Germinal center (tissue), 1 donor: ENCODE data around the gene SLCO4A1.

Experiments used
- DNase-seq: peaks from one replicate; pipeline ENCODE4 v3.0.0; 2012; ENCODE audit warnings: mixed read lengths, low spot score

The SLCO4A1 gene

GRCh38 chr20:62685781-62686555 is 43.7 kb downstream of the SLCO4A1 start:
- no peak for DNase-seq

GRCh38 chr20:62686869-62687830 is 44.8 kb downstream of the SLCO4A1 start:
- no peak for DNase-seq

- DNase-seq = no peak
Measured at GRCh38 chr20:62688083-62688482, 45.8 kb downstream of the SLCO4A1 start.

DNA sequence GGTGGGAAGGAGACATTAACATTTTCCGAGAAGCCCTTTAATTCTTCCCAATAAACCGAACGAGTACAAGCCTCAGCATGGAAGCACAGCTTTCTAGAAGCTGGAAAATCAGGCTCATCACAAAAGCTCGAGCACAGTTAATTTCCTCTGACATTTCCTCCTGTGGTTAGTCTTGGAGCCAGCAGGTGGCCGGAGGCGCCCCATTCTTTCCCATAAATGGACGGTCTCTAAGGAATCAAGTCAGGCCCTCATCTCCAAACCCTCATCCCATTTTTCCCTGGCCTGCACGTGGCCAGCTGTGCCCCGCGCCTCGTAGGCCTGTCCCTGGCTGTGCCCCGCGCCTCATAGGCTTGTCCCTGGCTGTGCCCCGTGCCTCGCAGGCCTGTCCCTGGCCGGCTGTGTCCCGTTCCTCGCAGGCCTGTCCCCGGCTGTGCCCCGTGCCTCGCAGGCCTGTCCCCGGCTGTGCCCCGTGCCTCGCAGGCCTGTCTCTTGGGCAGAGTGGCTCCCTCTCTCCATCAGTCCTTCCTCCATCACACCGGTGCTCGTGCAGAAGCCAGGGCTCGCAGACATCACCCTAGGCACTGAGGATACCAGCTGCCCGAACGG is 46.7 kb downstream of the SLCO4A1 start:
- DNase-seq = no peak

DNA sequence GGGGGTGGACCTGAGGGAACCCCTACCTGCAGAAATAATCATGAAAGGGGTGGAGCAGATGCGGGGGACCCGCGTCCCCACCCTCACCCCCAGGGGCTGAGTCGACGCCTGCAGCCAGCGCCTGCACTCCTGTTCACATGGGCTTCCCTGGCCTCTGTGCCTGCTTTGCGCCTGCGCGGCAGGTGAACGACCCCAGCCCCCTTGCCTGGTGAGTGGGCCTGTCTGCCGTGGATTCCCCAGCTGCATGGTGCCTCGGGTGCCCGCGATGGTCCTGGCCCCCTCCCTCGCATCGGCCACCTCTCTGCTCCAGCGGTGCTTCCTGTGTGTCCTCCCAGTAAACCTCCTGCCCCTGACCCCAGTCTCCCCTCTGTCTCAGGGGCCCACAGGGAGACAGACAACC is 47.6 kb downstream of the SLCO4A1 start:
- no peak for DNase-seq

- no peak for DNase-seq
Measured at GRCh38 chr20:62690261-62690820, 48.0 kb downstream of the SLCO4A1 start.

DNA sequence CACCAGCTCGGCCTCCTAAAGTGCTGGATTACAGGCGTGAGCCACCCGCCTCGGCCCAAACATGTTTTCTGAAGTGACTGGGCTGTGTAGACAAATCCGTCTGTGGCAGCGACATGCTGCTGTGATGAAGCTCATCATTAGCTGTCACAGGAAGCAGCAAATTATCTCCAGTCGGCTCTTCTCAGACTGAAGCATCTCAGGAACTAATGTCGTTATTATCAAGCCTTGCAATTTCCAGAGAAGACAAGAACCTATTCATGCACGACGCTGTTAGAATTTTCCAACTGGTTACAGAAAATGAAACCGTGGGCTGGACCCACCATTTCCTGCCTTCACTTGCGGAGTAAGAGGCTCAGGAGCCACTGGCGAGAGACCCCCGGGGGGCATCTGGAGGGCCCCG is 49.2 kb downstream of the SLCO4A1 start:
- no peak for DNase-seq

- no peak for DNase-seq
Measured at GRCh38 chr20:62692176-62692575, 49.9 kb downstream of the SLCO4A1 start.

DNA sequence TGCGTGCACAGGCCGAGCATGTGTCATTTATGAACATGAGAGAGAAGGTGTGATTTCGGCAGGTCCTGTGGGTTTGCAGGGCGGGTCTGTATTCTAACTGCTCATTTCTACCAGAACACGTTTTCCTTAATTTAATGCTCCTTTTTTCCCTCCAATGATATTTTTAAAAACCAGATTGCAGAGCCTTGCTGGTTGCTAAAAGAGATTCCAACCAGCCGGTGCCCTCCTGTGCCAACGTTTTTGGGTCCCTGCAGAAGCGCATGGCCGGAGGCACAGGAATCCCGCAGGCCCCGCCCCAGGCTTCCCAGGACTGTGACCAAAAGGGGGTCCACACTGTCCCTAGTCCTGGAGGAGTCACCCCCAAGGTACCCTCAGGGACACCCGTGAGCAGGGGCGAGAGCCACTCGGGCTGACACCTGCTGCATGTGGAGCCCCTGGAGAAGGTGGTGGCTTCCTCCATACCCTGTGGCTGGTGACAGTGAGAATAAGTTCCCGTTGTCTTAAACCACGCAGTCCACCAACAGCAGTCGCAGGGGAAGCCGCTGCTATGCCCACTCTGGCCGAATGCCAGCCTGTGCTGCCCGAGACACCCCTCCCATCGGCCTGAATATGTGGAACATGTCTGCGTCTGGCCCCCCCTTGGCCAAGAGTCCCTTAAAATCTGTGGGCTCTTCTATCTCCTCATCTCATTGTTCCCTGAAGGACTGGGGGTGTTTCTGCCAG is 50.7 kb downstream of the SLCO4A1 start:
- no peak for DNase-seq

DNA sequence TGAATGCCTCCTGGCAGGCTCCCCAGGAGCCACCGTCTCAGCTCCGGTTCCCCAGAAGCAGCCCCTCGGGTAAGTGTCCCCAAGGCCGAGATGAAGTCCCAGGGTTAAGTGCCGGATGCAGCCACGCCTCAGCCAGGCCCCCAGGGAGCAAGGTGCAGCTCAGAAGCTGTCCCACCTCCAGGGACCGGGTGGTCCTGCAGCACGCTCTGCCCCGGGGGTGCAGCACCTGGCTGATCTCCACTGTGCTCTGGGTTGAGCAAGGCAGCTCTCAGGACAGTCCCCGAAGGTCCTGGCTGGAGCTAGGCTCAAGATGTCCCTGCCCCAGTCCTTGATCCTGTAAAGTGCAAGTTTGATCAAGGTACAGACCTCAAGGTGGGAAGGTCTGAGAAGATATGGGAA is 51.2 kb downstream of the SLCO4A1 start:
- no peak for DNase-seq

GRCh38 chr20:62694106-62694505 is 51.8 kb downstream of the SLCO4A1 start:
- DNase-seq = no peak

GRCh38 chr20:62694868-62695267 is 52.6 kb downstream of the SLCO4A1 start:
- no peak for DNase-seq

GRCh38 chr20:62695448-62696414 is 53.4 kb downstream of the SLCO4A1 start:
- no peak for DNase-seq

- no peak for DNase-seq
Measured at GRCh38 chr20:62696434-62696957, 54.2 kb downstream of the SLCO4A1 start.

GRCh38 chr20:62696989-62697388 is 54.7 kb downstream of the SLCO4A1 start:
- DNase-seq = no peak

DNA sequence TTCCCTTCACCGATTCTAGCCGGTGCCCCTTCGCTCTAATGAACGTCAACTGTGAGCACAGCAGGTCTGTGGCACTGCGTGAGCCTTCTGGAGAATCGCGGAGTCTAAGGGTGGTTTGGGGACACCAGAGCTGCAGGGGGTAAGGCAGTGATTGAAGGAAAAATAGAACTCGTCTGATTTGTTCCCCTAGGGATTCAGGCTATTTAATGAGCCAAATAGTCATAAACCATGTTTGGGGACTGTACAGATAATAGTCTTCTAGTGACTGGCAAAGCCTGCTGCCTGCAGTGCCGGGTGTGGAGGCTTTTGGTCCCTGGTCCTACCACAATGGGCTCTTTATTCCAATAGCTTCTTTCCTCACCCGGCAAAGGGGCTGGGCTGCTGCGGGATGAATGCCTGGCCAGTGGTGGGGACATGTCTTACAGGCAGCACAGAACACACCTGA is 55.2 kb downstream of the SLCO4A1 start:
- DNase-seq = no peak

- DNase-seq = no peak
Measured at GRCh38 chr20:62698231-62698630, 55.9 kb downstream of the SLCO4A1 start.

DNA sequence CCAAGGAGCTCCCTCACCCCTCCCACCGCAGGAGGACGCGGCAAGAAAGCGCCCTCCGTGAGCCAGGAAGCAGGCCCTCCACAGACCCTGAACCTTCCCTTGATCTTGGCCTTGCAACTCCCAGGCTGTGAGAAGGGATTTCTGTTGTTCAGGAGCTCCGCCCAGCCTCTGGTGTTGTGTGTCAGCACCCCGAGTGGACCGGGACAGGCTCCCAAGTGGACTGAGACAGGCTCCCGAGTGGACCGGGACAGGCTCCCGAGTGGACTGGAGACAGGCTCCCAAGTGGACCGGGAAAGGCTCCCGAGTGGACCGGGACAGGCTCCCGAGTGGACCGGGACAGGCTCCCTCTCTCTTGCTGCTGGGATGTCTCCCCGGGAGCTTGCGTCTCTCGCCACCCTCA is 57.0 kb downstream of the SLCO4A1 start:
- no peak for DNase-seq

DNA sequence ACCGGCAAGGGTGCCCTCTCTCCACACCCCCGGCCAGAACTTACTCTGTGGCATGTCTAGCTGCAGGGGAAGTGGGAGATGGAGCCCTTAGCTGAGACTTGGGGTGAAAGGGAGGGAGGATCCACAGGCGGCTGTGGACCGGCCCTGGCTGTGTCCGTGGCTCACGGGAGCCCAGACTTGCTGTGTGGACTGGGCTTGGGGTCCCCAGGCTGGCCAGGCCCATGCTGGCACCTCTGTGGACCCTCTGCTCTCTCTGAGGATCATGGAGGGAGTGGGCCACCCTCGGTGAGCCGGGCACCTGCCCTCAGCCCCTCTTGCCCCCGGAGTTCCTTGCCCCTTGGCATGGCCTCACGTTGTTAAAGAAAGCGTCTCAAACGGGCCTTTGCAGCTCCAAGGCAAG is 57.4 kb downstream of the SLCO4A1 start:
- DNase-seq = no peak

DNA sequence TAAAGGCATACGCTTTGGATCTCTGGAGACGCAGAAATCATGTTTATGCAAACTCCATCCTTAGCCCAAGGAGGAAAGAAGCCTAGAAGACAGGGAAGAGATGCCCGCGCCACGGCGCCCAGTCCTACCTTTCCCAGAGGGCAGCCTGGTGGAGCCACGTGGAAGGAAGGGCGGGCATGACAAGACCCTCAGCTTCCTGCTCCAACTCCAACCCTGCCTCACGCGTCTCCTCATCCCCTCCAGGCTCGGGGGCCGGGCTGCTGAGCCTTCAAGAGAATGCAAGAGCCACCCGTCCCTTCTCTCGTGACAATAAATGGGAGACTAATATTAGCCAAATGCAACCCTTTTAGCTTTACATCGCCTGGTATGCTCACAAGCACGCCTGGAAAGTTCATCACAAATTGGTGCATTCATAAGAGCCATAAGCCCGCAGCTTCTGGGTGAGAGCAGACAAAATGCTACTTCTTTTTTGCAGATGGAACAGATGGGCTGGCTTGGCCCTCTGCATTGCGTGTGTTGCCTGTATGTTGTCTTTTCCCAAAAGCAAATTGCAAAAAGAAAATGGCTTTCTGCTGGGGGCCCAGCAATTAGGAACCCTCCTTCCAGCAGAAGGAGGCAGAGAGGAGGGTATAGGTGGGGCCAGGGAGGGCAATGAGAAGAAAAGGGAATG is 58.1 kb downstream of the SLCO4A1 start:
- no peak for DNase-seq
